PC-3 (cell line): ENCODE results near the gene WDR7. TPM values are rescaled to one million over a fixed set of nuclear protein-coding genes. Genes with fewer than 3 reads are reported as not detected.

ENCODE experiments used
- ATAC-seq: fragments of 200-7000 bp; cut with Tn5 transposase; 2 replicates; pipeline ENCODE4 v1.9.1; 2020; ENCODE audit warnings: mild to moderate bottlenecking, moderate library complexity
- BruUV-seq: library from RNA; stranded (reverse); fragments of 400-500 nt; replicated peaks from 2 replicates; lab custom pipeline; 2021; lab: Mats Ljungman, UMichigan
- CTCF ChIA-PET: fragments of 300-600 bp; sonication (Branson Sonifier 250); formaldehyde crosslinking; loops from one replicate; lab custom pipeline; 2022; ENCODE audit warnings: antibody characterized with exemption; lab: Charles Lee
- POLR2A ChIA-PET: fragments of 300-600 bp; sonication (Branson Sonifier 250); formaldehyde crosslinking; loops from one replicate; lab custom pipeline; 2022; ENCODE audit warnings: antibody characterized with exemption; ENCODE audit not compliant: unreplicated experiment; lab: Charles Lee
- DNase-seq: peaks from one replicate; pipeline ENCODE4 v3.0.0-alpha.2; 2015
- H2AFZ ChIP-seq: fragments of 300-600 bp; sonication (generic); 2 replicates; pipeline ENCODE4 v1.6.0; 2016; ENCODE audit warnings: antibody characterized with exemption, low read length
- H3F3A ChIP-seq: fragments of 300-600 bp; sonication (generic); one replicate; pipeline ENCODE4 v1.6.0; 2017; ENCODE audit warnings: antibody characterized with exemption, low read length, control low read depth, mild to moderate bottlenecking; ENCODE audit not compliant: unreplicated experiment
- H3K27ac ChIP-seq: fragments of 300-600 bp; sonication (generic); 2 replicates; pipeline ENCODE4 v1.5.1; 2016; ENCODE audit warnings: mild to moderate bottlenecking, low read length
- H3K27me3 ChIP-seq: fragments of 300-600 bp; sonication (generic); 2 replicates; pipeline ENCODE4 v1.6.1; 2016; ENCODE audit warnings: low read length, mixed read lengths
- H3K36me3 ChIP-seq: fragments of 300-600 bp; sonication (generic); 2 replicates; pipeline ENCODE4 v1.6.1; 2016; ENCODE audit warnings: low read depth, mixed run types, low read length, mixed read lengths
- H3K4me1 ChIP-seq: fragments of 300-600 bp; sonication (generic); 2 replicates; pipeline ENCODE4 v1.5.1; 2016; ENCODE audit warnings: low read length; ENCODE audit not compliant: insufficient read depth
- H3K4me2 ChIP-seq: fragments of 300-600 bp; sonication (generic); 2 replicates; pipeline ENCODE4 v1.6.0; 2016; ENCODE audit warnings: low read length
- H3K4me3 ChIP-seq: fragments of 300-600 bp; sonication (generic); 2 replicates; pipeline ENCODE4 v1.5.1; 2016; ENCODE audit warnings: mild to moderate bottlenecking, low read length, mixed read lengths
- H3K79me2 ChIP-seq: fragments of 300-600 bp; sonication (generic); 2 replicates; pipeline ENCODE4 v1.6.1; 2017; ENCODE audit warnings: low read length, mixed read lengths
- H3K9ac ChIP-seq: fragments of 300-600 bp; sonication (generic); 2 replicates; pipeline ENCODE4 v1.6.0; 2016; ENCODE audit warnings: mild to moderate bottlenecking, low read length
- H3K9me2 ChIP-seq: fragments of 300-600 bp; sonication (generic); replicated peaks from 2 replicates; pipeline ENCODE4 v1.6.1; 2016; ENCODE audit warnings: mixed run types, low read length, mixed read lengths
- H3K9me3 ChIP-seq: fragments of 300-600 bp; sonication (generic); 2 replicates; pipeline ENCODE4 v1.6.1; 2016; ENCODE audit warnings: low read length, mixed read lengths
- H4K20me1 ChIP-seq: fragments of 300-600 bp; sonication (generic); 2 replicates; pipeline ENCODE4 v1.6.1; 2016; ENCODE audit warnings: low read length, mixed read lengths
- CTCF ChIP-seq: fragments of 300-600 bp; sonication (generic); conservative IDR thresholded peaks from 2 replicates; pipeline ENCODE4 v1.5.1; 2017; ENCODE audit warnings: antibody characterized with exemption, low read depth, mild to moderate bottlenecking, low read length
- EZH2 ChIP-seq: fragments of 300-600 bp; sonication (generic); IDR thresholded peaks from one replicate; pipeline ENCODE4 v1.6.1; 2017; ENCODE audit warnings: antibody characterized with exemption, mild to moderate bottlenecking, low read length; ENCODE audit not compliant: unreplicated experiment
- EZH2phosphoT487 ChIP-seq: fragments of 300-600 bp; sonication (generic); IDR thresholded peaks from 2 replicates; pipeline ENCODE4 v1.6.1; 2018; ENCODE audit warnings: mild to moderate bottlenecking, antibody characterized with exemption, low read length, borderline replicate concordance
- intact Hi-C: fragments of 100-400 bp; cut with micrococcal nuclease; formaldehyde crosslinking; loops from 2 replicates; pipeline ENCODE4 v1.9.0; 2023
- total RNA-seq: library from RNA; depleted of rRNA; stranded (reverse); fragments of >200 nt; gene quantifications from 2 replicates; pipeline ENCODE4 v1.2.3, GENCODE V29; 2014

WDR7 gene
- total RNA-seq, 1 experiment from 2014 or later: 16.0 TPM

- intact Hi-C loops: no loop called here
- ATAC-seq (no peak), DNase-seq (no peak)
- H3K4me1 ChIP-seq: no peaks in the 10 kb centered on the region
- H3K27ac ChIP-seq: no peak overlapping the region
- ChIA-PET CTCF (no interaction called here), POLR2A (no interaction called here)
- no peak overlapping the region for H3K4me2 ChIP-seq
- H3K36me3 ChIP-seq: no peaks in the 10 kb centered on the region
- H2AFZ ChIP-seq: no peak overlapping the region
- no peaks in the 10 kb centered on the region for H3K79me2 ChIP-seq
- no peaks in the 10 kb centered on the region for H3K9me3 ChIP-seq
- TF ChIP-seq CTCF: no peak
- no peak for TF ChIP-seq EZH2phosphoT487
- no peak for TF ChIP-seq EZH2
- no peaks in the 10 kb centered on the region for H3K9me2 ChIP-seq
- no TSS peak for BruUV-seq
- no peak overlapping the region for H3K9ac ChIP-seq
- H3K27me3 ChIP-seq: no peaks in the 10 kb centered on the region
- no peak overlapping the region for H3K4me3 ChIP-seq
- no peaks in the 10 kb centered on the region for H4K20me1 ChIP-seq
- no peaks in the 10 kb centered on the region for H3F3A ChIP-seq
These were observed 376.1 kb downstream of the WDR7 start for GRCh38 chr18:57027190-57027708.

- no peaks in the 10 kb centered on the region for H3K9me2 ChIP-seq
- no peak overlapping the region for H3K27ac ChIP-seq
- POLR2A ChIA-PET: no interaction called here
- TF ChIP-seq EZH2 (no peak), CTCF (peak; percentile 43)
- no peak overlapping the region for H3K4me3 ChIP-seq
- ATAC-seq: peak; percentile 71
- H3K4me2 ChIP-seq: no peak overlapping the region
- H2AFZ ChIP-seq: no peak overlapping the region
- no peak overlapping the region for H3K9ac ChIP-seq
- no peaks in the 10 kb centered on the region for H3K36me3 ChIP-seq
- no peaks in the 10 kb centered on the region for H3K27me3 ChIP-seq
- no peaks in the 10 kb centered on the region for H3F3A ChIP-seq
- DNase-seq: peak; percentile 42
- intact Hi-C loops: loop anchor here (1.0 kb wide), 1 partner anchor 160 kb away; no protein-coding TSS in a partner anchor
- CTCF ChIA-PET: no interaction called here
- no peaks in the 10 kb centered on the region for H3K79me2 ChIP-seq
- H3K9me3 ChIP-seq: no peaks in the 10 kb centered on the region
- H4K20me1 ChIP-seq: no peaks in the 10 kb centered on the region
- H3K4me1 ChIP-seq: no peaks in the 10 kb centered on the region
- no TSS peak for BruUV-seq
These were observed 378.6 kb downstream of the WDR7 start for GRCh38 chr18:57029761-57030160.

GRCh38 chr18:57030417-57030816, 379.3 kb downstream of the WDR7 start:
- H4K20me1 ChIP-seq: no peaks in the 10 kb centered on the region
- H2AFZ ChIP-seq: no peak overlapping the region
- H3K4me3 ChIP-seq: no peak overlapping the region
- H3K4me2 ChIP-seq: no peak overlapping the region
- DNase-seq: no peak
- POLR2A ChIA-PET: no interaction called here
- TF ChIP-seq EZH2phosphoT487 (no peak), EZH2 (no peak), CTCF (no peak)
- H3K36me3 ChIP-seq: no peaks in the 10 kb centered on the region
- no peaks in the 10 kb centered on the region for H3K9me2 ChIP-seq
- H3K9me3 ChIP-seq: no peaks in the 10 kb centered on the region
- intact Hi-C loops: no loop called here
- CTCF ChIA-PET: no interaction called here
- no peaks in the 10 kb centered on the region for H3K79me2 ChIP-seq
- H3F3A ChIP-seq: no peaks in the 10 kb centered on the region
- no TSS peak for BruUV-seq
- no peaks in the 10 kb centered on the region for H3K4me1 ChIP-seq
- H3K9ac ChIP-seq: no peak overlapping the region
- H3K27ac ChIP-seq: no peak overlapping the region
- no peak for ATAC-seq
- no peaks in the 10 kb centered on the region for H3K27me3 ChIP-seq
